Limb (tissue), 2 donors: ENCODE results near the gene ST6GAL1.
"Not testable (repeated sequence)": the region's sequence is repeated elsewhere in the genome, so short reads cannot be mapped to it uniquely, and the experiment has no call there.

Source experiments
- DNase-seq, 2 donors: peaks; one replicate each; pipeline ENCODE4 v3.0.0-alpha.2; 2016; ENCODE audit errors: extremely low spot score in 2 of 2

Gene ST6GAL1

DNA sequence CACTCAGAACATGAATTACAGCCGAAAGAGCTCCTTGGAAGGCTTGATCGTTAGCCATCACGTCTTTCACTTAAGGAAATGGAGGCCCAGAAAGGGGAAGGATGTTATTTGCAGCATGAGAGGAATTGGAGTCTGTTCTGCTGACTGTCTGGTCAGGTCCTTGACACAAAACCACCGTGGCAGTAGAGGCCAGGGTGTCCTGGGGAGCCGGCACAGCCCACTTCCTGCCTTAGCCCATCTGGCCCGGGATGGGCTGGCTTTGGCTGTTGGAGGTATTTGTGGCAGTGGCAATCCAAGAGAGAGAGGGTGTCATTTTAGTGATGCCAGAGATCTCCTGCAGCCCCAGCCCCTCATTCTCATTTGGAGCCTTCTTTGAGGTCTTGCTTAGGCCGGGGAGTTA, 37.4 kb downstream of the ST6GAL1 start:
- no peak for DNase-seq

GRCh38 chr3:186969607-186970006, 39.3 kb downstream of the ST6GAL1 start:
- no peak for DNase-seq

GRCh38 chr3:186971106-186971505, 40.8 kb downstream of the ST6GAL1 start:
- not testable (repeated sequence) for DNase-seq

DNA sequence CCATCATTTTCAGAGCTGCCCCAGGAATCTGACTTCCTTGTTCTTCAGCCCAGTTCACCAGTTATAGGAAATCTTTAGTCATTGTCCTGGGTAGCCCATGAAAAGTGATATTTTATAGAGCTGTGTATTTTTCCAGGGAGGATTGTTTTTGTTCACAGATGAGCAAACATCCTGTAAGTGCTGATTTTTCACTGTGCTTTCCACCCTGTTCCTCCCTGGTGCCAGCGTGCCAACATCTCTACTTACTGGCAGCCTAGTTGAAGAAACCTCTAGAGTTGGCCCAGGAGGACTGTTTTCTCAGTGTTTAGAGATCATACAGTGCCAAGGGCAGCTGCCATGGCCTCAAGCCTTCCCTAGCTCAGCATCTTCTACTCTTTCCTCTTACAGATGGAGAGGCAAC, 41.3 kb downstream of the ST6GAL1 start:
- DNase-seq = no peak

GRCh38 chr3:186973702-186974101, 43.4 kb downstream of the ST6GAL1 start:
- no peak for DNase-seq

- no peak for DNase-seq
Observed at GRCh38 chr3:186974824-186975313, 44.5 kb downstream of the ST6GAL1 start.

- no peak for DNase-seq
Observed at GRCh38 chr3:186975726-186976125, 45.4 kb downstream of the ST6GAL1 start.

DNA sequence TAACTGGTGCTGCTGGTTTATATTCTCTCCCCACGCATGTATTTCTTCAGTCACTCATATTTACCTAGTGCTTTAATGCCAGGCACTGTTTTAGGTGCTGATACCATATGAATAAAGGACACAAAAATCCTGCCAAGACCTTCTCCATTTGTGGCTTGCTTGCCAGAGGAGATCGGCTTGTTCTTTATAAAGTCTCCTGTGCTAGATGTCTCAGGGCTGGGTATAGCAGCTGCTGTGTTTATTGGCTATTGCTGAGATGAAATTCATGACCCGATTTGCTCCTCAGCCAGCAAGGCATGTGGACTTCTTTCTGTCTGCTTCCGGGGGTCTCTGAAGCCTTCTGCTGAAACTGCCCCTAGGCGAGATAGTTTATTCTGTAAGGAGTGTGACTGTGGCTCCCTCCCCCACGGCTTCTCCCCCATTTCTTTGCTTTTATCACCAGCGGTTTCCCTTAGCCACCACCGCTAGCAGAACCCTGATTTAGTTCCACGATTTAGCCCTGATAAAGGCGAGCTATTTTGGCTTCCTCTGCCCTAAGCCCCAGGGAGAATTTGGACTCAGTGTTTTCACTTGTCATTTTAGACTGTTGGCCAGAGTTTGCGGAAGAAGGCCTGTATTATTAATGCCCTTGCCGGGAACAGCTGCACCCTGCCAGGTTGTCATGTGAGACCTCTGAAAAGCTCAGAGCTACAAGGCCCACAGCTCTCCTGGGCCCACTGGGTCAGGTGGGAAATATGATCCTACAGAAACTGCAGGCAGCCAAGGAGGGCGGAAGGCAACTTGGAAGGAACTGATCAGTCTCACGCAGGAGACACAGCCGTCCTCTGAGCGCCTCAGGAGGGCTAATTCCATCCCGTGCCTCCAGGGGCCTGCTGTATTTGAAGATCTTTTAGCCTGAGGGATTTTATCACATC, 46.8 kb downstream of the ST6GAL1 start:
- peak; percentile 24 to 65 for DNase-seq

GRCh38 chr3:186978712-186979111, 48.4 kb downstream of the ST6GAL1 start:
- no peak for DNase-seq

DNA sequence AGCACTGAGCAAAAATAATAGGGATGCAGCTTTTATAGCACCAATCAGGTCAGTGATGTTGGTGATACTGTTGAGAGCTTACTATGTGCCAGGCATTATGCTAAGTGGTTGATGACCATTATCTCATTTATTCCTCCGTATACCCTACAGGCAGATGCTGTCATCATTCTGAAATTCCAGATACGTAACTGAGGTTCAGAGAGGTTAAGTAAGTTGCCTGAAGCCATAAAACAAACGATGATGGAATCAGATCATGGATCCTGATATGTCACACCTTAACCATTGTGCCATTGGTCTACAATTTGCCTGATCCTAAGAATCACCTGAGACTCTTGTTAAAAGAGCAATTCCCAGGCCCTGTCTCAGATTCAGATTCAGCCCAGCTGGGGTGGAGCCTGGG, 49.5 kb downstream of the ST6GAL1 start:
- no peak for DNase-seq

- no peak for DNase-seq
Observed at GRCh38 chr3:186980989-186981388, 50.7 kb downstream of the ST6GAL1 start.

DNA sequence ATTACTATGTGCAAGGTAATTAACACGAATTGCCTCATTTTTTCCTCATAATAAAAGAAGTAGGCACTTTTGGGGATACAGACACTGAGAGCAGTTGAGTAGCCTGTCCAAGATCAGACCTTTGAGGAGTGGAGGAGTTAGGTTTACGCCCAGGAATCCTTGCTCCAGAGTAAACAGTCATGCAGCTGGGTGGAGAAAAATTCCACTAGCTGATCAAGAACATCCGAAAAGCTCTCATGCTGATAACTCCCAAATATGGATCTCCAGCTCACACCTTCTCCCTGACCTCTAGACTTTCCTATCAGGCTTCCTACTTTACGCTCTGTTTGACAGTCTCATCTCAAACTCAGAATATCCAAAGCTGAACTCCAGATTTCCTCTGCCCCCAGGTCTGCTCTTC, 53.3 kb downstream of the ST6GAL1 start:
- no peak for DNase-seq

DNA sequence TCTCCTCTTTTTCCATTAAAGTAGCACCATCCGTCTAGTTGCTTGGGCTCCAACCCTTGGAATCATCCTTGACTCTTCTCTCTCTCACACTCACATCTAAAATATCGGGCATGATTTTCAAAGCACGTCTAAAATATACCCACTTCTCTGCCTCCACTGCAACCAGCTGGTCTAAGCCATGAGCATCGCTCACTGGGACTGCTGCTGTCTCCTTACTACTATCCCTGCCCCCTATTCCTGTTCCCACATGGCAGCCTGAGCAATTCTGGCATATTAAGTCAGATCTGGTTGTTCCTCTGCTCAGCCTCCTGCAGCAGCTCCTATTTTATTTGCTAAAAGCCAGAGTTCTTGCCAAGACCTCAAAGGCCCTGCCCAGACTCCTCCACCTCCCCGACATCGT, 53.7 kb downstream of the ST6GAL1 start:
- DNase-seq = no peak

GRCh38 chr3:186985661-186986364, 55.5 kb downstream of the ST6GAL1 start:
- DNase-seq = no peak

DNA sequence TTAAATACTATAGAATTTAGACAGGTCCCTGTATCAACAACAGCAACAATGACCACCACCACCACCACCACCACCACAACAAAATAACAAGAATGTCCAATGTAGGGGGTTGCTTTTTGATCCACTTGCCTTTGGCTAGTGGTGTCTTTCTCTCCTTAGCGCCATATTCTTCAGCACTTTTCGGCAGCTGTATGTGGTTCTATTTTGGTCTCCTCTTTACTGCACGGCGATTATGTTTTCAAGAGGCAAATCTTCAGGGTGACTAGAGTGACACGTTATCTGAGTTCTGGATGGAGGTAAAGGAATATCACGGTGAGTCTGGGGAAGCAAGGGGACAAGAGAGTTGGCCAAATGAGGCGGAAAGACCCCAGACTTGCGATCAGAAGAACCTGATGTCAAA, 56.1 kb downstream of the ST6GAL1 start:
- no peak for DNase-seq

DNA sequence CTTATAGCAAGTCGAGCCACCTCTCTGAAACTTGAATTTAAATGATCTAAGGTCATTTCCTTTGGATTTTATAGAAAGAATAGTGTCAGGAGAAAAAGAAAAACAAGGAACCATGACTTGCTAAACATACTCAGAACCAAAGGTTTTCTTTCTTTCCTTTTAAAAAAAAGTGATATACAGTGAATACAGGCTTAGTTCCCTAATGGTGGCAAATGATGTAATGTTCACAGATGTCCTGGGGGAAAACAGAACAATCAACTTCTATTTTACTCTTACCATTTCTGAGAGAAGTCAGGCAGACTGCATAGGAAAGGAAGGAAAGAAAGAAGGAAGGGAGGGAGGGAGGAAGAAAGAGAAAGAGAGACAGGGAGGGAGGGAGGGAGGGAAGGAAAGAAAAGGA, 56.5 kb downstream of the ST6GAL1 start:
- no peak for DNase-seq

DNA sequence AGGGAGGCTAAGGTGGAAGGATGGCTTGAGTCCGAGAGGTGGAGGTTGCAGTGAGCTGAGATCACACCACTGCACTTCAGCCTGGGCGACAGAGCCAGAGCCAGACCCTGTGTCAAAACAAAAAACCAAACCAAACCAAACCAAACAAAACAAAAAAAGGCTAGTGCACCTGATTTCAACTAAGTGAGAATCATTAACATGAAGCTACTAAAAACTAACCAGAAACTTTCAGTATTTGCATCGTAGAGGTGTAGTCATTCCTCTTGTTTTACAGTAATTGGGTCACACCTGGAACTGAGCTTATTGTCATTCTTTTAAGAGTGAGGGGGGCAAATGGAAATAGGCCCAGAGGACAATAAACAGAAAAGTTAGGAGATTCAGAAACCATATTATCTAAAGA, 58.5 kb downstream of the ST6GAL1 start:
- DNase-seq = no peak

- no peak for DNase-seq
Observed at GRCh38 chr3:186989429-186989828, 59.1 kb downstream of the ST6GAL1 start.

DNA sequence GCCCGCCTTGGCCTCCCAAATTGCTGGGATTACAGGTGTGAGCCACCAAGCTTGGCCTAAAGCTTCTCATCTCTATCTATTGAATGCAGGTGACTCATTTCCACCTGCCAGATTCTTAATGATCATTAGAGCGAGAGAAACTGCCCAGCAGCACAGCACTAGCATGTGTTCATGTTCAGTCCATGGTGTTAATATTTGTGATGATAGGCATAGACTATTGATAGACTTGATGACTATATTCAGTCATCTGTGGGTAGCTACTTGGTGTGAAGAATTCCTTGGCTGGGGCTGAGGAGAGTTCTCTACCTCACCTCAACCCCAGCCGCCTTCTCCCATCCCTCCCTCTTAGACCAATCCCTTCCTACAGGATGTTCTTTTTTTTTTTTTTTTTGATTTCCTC, 60.0 kb downstream of the ST6GAL1 start:
- no peak for DNase-seq

- no peak for DNase-seq
Observed at GRCh38 chr3:186990878-186991308, 60.6 kb downstream of the ST6GAL1 start.

DNA sequence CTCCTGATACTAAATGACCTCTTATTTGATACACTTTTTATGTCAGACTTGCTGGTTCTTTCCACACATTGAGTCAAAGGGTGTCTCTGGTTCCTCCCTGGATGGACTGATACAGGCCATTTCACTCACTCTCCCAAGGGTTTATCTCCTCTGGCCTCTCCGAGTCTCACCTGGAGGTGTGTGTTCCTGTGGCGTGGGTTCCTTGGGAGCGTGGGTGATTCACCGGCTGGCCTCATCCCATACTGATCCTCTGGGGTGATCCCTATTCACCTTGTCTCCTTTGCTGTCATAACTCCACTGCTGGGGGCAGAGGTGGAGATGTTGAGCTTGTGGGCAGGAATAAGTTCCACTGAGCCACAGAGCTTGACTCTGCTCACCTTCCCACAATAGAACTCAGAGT, 61.1 kb downstream of the ST6GAL1 start:
- DNase-seq = no peak

DNA sequence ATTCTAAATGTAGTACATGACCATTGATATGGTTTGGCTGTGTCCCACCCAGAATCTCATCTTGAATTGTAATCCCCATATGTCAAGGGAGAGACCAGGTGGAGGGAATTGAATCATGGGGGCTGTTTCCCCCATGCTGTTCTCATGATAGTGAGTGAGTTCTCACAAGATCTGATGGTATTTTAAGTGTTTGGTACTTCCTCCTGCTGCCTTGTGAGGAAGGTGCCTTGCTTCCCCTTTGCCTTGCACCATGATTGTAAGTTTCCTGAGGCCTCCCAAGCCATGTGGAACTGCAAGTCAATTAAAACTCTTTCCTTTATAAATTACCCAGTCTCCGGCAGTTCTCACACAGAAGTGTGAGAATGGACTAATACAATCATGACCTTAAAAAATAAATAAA, 61.8 kb downstream of the ST6GAL1 start:
- DNase-seq = not testable (repeated sequence)
